Liver (tissue), 3 donors: Measurements from ENCODE around the gene SLC4A8.

ENCODE experiments used
- HNF4A ChIP-seq, 2 donors: conservative IDR thresholded peaks; 2 replicates each; pipeline ENCODE4 v1.6.1; 2016; ENCODE audit warnings: antibody characterized with exemption in 2 of 2, mild to moderate bottlenecking in 2 of 2
- TF ChIP-seq, protein P1 (sequence below): fragments of 150-350 bp; IDR thresholded peaks from 2 replicates; pipeline ENCODE4 v1.5.1; 2017; ENCODE audit warnings: improper control_type of control experiment, low read depth, low read length; ENCODE audit not compliant: missing input control
- TF ChIP-seq, protein P2 (sequence below): IDR thresholded peaks from 2 replicates; pipeline ENCODE4 v1.6.1; 2016; ENCODE audit warnings: antibody characterized with exemption
- donor health status: healthy.
- donor health status: healthy.

DNA sequence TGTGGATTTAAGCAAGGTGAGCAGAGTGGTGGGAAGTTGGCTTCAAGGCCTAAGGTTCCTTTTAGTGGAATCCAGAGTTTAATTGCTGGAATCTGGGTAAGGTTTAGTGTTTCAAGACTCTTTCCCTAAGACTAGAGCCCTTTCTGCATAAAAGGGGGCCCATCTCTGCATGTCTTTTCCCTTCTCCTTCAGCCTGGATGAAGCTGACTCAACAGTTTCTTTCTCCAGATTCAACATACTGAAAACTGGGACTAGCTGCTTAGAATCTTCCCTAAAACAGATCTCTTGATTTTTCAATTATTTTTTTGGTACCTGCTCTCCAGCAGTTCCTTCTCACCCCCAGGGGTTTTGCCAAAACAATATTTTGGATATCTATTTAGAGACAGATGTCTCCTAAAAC lies 34.0 kb downstream of the SLC4A8 start:
- TF ChIP-seq, protein P1, sequence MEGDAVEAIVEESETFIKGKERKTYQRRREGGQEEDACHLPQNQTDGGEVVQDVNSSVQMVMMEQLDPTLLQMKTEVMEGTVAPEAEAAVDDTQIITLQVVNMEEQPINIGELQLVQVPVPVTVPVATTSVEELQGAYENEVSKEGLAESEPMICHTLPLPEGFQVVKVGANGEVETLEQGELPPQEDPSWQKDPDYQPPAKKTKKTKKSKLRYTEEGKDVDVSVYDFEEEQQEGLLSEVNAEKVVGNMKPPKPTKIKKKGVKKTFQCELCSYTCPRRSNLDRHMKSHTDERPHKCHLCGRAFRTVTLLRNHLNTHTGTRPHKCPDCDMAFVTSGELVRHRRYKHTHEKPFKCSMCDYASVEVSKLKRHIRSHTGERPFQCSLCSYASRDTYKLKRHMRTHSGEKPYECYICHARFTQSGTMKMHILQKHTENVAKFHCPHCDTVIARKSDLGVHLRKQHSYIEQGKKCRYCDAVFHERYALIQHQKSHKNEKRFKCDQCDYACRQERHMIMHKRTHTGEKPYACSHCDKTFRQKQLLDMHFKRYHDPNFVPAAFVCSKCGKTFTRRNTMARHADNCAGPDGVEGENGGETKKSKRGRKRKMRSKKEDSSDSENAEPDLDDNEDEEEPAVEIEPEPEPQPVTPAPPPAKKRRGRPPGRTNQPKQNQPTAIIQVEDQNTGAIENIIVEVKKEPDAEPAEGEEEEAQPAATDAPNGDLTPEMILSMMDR: no peak
- TF ChIP-seq, protein P2, sequence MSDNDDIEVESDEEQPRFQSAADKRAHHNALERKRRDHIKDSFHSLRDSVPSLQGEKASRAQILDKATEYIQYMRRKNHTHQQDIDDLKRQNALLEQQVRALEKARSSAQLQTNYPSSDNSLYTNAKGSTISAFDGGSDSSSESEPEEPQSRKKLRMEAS: no peak
- no peak for TF ChIP-seq HNF4A (conservative IDR thresholded peaks at IDR 0.05)
